NCI-H69 (cell line): ENCODE measurements around the gene PIN1.

Experiments used
- DNase-seq: peaks from one replicate; lab custom pipeline; 2025; lab: John Stamatoyannopoulos, UW

The PIN1 gene

DNA sequence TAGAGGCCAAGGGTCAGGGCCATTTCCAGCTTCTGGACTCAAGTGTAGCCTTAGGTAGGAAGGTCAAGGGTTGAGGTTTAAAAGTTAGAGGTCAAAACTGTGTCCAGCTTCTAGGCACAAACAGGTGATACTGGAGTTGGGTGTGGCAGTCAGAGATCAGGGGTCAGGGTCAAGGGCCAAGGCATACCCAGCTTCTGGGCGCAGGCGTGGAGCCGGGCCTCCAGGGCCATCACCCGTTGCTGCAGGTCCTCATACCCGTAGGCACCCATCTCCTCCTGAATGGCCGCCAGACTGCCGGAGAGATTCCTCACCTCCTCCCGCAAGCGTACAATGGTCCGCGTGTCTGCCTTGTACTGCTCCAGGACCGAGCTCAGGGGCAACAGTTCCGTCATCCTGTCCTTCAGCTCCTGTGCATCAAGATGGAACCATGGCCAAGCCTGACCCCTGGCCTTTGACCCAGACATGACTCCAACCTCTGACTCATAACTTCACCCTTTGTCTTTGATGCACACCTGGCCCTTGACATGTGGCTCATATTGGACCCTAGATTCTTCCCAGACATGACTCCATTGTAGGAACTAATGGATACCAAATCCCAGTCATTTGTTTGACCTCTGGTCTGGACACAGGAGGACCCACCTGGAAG, 22.1 kb downstream of the PIN1 start:
- no peak for DNase-seq

DNA sequence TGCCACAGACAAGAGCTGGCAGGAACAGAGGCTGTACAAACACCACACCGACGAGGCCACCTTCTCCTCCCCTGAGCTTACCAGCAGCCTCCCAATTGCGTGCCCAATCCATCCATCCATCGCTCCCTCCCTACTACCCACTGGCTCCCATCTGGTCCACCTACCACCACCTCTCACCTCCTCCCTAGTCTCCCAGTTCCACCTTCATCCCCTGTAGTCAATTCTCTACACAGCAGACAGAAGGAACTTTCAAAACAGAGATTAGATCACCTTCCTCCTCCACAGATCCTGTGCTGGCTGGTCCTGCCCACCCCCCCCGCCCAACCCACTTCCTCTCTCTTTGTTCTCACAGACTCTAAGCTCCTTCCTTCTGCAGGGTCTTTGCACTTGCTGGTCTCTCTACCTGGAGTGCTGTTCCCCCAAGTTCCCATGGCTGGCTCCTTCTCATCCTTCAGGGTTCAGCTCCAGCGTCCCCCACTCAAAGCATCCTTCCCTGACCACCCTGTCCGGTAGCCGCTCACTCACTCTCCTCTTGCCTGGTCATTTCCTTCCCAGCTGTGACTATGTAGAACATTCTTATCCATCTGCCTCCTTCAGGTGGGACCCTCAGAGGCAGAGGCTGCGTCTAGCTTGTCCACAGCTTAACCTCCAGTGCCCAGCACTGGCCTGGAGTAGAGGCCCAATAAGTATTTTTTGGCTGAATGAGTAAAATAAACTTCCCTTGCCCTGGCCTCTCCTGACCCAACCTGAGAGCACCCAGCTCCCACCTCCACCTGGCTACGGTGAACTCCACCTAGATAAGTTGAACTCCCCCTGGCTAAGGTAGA, 23.0 kb downstream of the PIN1 start:
- no peak for DNase-seq

DNA sequence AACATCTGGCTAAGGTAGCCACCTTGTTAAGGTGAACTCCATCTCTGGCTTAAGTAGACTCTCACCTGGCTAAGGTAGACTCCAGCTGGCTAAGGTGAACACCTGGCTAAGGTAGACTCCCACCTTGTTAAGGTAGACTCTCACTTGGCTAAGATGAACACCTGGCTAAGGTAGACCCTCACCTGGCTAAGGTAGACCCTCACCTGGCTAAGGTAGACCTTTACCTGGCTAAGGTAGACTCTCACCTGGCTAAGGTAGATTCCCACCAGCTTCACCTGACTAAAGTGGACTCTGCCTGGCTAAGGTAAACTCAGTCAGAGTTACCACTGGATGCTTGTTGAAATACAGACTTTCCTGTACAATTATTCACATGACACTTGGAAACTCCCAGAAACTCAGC, 23.6 kb downstream of the PIN1 start:
- no peak for DNase-seq

DNA sequence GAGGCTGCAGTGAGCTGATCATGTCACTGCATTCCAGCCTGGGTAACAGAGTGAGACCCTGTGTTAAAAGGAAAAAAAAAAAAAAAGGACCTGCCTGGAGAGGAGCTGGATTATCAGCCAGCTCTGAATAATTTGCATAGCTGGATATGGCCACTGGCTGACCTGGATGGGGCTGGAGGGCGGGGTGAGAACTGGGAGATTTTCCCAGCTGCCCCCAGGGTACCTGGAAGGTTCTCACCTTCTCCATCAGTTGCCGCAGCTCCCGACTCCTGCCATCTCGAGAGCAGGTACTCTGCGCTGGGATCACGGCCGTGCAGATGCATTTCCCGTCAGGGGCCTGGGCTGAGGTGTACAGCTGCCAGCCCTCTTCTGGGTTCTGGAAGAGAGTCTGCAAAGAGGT, 25.3 kb downstream of the PIN1 start:
- no peak for DNase-seq

DNA sequence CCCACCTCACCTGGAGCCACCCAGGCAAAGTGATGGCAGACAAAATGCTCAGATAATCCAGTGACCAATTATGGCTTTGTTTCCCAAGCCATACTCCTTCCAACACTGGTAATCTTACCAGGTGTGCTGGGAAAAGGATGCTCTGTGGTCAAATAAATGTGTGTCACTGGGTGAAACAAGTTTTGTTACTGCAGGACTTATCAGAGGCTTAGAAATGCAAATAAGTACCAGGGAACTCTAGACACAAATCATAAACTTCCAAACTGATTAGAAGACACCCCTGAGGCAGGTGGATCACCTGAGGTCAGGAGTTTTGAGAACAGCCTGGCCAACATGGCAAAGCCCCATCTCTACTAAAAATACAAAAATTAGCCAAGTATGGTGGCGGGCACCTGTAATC, 26.4 kb downstream of the PIN1 start:
- no peak for DNase-seq

DNA sequence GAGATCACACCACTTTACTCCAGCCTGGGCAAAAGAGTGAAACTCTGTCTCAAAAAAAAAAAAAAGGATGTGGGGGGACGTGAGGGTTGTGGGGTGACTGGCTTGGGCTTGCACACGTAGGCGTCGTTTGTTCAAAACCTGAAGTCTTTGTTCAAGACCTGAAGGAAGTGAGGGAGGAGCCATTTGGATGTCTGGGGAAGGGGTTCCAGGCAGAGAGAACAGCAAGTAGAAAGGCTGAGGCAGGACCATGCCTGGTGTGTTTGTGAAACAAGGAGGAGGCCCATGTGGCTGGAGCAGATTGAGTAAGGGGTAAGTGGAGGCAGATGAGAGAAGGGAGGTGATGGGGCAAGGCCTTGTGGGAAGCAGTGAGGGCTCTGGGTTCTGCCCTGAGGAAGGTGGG, 27.8 kb downstream of the PIN1 start:
- no peak for DNase-seq

DNA sequence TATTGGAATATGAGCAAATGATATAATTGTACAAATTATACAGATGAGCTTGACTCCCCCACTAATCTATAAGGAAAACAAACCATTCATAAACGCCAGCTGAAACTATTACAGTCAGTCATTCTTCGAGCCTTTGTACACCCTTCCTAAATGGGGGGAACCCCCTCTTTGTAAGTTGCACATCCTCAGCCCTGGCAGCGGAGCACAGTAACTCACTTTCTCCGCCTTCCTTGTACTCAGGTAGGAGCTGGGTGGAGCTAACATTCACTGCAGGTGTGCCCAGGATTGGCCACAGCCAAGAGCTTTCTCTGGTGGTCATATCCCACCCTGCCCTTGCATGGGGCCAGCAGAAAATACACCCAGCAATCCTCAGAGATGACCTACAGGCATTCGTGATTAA, 28.6 kb downstream of the PIN1 start:
- no peak for DNase-seq

DNA sequence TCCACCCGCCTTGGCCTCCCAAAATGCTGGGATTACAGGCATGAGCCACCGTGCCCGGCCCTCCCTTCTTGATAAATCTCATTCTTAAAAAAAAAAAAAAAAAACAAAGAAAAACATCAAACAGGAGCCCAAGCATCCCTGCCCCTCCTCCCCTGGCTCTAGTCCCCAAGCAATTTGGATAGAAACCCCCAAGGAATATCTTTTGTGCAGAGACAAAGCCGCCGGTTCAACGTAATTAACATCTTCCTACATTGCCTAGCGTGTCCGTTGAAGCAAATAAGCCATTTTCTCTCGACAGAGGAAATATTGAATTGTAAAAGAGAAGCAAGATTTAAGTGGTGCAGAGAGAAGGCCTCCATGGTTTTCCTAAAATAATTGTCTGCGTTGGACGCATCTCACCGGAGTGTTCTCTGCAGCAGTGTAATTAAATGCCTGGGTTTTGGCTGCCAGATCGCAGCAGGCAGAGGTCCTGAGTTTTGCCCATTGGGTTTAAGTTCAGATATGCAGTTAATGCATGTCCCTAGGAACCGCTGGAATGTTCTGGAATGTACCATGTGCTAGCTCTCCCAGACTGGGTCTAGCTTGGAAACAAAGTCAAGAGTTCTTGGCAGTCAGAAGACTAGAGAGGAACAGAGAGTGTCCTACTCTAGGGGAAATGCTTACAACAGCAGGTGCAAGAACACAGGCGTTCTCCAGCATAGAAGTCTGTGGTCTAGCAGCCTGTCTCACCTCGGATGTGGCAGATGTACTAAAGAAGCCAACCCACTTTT, 30.8 kb downstream of the PIN1 start:
- peak; percentile 89 for DNase-seq

DNA sequence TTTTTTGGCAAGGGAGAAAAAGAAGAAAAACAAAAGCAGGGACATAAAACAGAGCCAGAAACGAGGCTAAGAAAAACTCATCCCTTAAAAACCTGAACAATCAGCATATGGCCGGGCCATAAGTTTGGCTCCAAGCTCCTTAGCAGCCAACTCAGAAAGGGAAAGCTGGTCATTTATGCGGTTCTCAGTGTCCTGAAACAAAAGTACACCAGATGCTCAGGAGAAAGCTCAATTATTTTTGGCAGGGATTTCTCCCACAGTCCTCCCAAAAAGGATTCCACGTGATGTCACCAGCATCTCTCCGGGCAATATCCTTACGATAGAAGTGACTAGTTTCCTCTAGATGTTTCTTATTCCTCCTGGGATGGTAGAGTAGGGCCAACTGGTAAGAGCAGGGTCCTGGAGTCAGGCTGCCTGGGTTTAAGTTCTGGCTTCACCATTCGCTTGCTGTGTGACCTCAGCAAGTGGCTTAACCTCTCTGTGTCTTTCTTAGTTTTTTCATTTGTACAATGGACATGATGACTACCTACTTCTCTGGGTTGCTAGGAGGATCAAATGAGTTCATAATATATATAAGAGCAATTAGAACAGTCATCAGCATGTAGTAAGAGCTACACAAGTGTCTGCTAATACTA, 34.0 kb downstream of the PIN1 start:
- DNase-seq, result no peak

DNA sequence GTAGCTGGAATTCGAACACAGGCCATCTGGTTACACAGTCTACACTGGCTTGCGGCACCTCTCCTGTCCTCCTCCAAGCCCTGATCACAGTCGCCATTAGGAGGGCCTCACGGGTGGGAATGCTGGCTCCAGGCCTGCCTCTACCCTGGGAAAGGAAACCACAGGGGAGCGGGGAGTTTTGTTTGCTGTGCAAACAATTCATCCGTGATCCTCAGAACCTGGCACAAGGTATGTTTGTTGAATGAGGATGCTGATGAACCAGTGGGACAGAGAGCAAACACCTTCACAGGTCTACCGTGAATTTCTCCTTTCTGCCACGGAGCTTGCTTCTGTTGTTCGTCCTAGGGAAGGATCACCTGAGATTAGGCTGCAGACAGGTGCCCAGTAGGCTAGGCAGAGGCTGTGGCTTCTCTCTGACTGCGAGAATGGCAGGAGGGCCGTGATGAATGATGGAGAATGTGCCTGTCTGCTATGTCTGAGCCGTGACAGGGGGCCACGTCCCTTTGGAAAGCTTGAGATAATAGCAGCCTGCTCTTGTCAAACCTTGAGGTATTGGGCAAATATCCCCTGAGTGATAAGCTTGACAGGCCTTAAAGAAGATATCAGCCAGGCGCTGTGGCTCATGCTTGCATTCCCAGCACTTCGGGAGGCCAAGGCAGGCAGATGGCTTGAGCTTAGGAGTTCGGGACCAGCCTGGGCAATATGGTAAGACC, 36.7 kb downstream of the PIN1 start:
- peak; percentile 95 for DNase-seq

DNA sequence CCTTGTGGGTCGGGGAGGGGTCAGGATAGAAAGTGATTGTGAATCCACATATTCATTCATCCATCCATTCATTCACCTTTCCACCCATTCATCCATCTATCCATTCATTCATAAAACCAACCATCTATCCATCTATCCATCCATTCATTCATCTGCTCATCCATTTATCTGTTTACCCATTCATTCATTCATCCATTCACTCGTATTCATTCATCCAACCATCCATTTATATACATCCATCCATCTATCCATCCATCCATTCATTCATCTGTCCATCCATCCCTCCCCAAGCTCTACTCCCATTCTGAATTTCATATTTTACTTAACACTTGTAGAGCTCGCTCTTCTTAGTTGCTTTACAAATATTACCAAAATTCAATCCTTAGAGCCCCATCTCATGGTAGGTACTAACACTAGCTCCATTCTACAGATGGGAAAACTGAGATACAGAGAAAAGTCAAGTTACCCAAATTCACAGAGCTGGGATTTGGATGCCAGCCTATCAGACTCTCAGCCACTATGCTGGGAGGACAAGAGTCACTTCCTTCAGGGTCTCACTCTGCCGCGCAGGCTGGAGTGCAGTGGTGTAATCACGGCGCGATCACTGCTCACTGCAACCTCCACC, 37.6 kb downstream of the PIN1 start:
- DNase-seq, result no peak

DNA sequence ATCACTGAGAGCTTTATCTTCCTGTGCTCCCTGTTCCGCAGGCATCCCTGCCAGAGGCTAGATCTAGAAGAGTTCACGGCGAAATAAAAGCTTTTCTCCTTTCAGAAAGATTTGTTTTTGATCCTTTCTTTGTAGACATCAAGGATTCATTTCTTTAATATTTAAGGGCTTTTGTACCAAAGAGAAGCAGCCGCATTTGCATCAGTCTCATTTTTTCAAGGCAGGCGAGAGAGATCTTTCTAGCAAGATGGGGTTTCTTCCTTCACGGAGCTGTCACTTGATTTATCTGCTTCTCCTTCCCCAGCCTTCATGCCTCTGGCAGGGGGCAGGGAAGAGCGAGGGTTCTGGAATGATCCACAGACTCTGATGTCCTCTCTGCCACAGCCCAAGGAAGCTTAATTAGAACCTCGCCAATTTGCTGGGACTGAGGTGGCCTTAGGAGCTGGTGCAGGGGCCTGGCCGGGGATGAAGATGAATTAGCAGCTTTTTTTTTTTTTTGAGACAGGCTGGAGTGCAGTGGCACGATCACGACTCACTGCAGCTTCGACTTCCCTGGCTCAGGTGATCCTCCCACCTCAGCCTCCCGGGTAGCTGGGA, 40.0 kb downstream of the PIN1 start:
- DNase-seq, result no peak

DNA sequence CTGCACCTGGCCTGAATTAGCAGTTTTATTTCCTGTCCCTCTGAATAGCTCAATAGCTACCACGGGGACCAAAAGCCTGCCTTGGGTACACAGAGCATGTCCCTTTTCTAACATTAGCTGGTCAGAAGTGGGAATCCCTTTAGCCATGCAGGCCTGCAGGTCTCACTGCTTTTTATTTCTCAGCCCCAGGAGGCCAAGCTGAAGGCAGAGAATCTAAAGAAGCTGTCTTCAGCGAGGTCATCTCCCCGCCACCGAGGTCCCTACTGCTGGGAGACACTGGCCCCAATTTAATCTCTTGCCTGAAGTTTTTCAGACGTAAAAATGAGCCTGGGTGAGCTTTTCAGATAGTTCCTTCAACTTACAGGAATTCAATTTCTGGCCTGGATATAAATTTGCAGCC, 40.7 kb downstream of the PIN1 start:
- DNase-seq, result no peak

DNA sequence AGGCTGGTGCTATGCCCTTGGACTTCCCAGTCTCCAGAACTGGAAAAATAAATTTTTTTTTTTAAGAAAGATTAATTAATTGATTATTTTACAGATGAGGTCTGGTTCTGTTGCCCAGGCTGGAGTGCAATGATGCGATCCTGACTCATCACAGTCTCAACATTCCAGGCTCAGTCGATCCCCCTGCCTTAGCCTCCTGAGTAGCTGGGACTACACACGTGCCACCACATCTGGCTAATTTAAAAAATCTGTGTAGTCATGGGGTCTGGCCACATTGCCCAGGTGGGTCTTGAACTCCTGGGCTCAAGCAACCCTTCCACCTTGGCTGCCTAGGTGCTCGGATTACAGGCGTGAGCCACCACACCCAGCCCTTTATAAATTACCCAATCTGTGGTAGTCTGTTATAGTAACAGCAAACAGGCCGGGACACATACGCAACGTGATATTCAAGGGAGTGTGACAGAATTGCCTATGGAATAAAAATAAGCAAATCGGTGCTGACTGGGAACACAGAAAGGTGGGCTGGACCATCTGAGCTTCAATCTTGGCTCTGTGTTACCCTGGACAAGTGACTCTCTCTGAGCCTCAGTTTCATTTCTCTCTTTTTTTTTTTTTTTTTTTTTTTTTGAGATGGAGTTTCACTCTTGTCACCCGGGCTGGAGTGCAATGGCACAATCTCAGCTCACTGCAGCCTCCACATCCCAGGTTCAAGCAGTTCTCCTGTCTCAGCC, 42.8 kb downstream of the PIN1 start:
- no peak for DNase-seq

DNA sequence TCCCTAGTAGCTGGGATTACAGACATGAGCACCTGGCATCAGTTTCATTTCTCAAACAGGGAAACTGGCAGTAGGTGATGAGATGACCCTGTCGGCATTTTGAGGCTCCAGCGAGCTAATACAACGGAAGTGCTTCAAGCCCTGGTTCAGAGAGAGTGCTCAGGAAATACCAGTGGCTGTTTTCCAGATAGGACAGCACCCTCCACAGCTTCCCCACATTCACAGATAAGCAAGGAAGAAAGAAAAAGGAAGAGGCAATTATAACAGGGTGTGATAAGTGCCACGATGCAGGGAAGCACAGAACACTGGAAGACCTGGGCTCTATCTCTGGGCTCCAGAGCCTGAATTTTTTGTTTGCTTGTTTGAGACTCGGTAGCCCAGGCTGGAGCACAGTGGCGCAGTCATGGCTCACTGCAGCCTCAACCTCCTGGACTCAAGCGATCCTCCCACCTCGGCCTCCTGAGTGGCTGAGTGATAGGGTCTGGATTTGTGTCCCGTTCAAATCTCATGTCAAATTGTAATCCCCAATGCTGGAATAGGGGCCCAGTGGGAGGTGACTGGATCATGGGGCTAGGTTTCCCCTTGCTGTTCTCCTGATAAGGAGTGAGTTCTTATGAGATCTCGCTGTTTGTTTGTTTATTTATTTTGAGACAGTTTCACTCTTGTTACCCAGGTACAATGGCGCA, 43.5 kb downstream of the PIN1 start:
- no peak for DNase-seq

DNA sequence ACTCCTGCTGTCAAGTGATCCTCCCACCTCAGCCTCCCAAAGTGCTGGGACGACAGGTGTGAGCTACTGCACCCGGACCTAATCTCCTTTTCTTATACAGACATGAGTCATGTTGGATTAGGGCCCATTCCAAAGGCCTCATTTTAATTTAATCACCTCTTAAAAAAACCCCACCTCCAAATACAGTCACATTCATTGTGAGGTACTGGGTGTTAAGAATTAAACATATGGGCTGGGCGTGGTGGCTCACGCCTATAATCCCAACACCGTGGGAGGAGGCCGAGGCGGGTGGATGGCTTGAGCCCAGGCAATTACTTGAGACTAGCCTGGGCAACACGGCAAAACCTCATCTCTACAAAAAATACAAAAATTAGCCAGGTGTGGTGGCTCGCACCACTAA, 46.6 kb downstream of the PIN1 start:
- DNase-seq, result peak; percentile 88

DNA sequence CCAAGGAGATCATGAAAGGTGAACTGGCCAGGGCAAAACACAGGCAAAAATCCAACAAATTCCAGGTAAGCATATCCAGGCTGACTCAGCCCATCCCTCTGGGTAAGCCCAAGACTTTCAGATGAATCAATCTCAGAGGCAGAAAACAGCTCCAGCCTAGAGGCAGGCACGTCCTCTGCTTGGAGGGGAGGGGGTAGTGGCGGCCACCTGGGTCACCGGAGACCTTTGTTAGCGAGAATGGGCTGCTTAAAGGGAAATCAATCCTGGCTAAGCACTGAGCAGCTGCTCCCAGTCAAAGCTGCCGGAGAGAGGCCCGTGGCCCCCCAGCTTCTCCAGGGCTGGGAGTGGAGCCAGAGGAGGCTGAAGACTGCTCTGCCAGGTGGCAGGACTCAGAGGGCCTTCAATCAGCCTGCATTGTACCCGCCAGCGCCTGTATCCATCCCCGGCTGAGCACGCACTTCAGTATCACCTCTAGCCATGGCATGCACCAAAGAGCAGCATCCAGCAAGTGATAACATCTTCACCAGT, 48.2 kb downstream of the PIN1 start:
- peak; percentile 65 for DNase-seq

DNA sequence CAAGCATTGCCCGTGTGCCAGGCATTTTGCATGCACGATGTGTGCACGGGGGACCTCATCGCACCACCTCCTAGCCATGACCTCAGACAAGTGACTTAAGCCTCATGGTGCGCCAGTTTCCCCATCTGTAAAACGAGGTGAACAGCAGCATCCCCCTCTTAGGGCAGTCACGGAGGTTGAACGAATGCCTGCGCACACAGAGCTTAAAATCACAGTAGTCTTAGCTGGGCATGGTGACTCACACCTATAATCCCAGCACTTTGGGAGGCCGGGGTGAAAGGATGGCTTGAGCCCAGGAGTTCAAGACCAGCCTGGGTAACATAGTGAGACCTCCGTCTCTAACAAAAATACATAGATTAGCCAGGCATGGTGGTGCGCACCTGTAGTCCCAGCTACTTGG, 48.6 kb downstream of the PIN1 start:
- no peak for DNase-seq

DNA sequence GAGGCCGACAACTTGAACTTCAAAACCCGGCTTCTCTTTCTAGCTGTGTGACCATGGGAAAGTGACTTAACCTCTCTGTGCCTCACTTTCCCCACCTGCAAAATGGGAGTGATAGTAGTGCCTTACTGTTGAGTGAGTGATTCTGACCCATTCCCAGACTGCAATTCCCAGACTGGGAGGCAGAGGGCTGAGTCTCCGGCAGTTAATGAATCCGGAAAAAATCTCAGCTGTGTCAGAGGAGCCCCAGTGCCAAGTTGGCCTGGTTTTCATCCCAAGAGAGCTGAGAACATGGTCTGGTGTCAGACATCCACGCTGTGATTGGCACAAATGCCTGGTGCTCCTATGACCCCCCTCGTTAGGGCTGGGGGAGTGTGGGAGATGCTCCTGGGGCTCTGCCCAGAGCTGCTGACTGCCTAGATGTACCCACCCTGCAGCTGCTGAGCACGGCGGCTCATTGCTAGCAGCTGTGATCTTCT, 50.0 kb downstream of the PIN1 start:
- DNase-seq, result peak; percentile 37
